ENCODE measurements around the gene MGAT5B. TPM values are rescaled to one million over a fixed set of nuclear protein-coding genes. Genes with fewer than 3 reads are reported as not detected.

MGAT5B gene
- total and polyA plus RNA-seq, 4 experiments from 2014 or later, result 0.25 to 2.4 (median 1.8) TPM; not detected in 1

- no peaks in the 10 kb centered on the region for H3K36me3 ChIP-seq (ENCODE audit: insufficient read depth, low read length)
- DNase-seq, result no peak
- no peak overlapping the region for H3K27ac ChIP-seq (ENCODE audit: low read depth, low read length)
- Mint-ChIP-seq H3K27me3 (peaks cover 4 to 11% of the 10 kb centered on the region in 2 donors), H3K4me3 (no peak overlapping the region), H3K9me3 (no peaks in the 10 kb centered on the region), H3K36me3 (no peaks in the 10 kb centered on the region), H3K4me1 (no peaks in the 10 kb centered on the region), H3K27ac (peak overlapping the region in 1 of 7 donors; percentile 48)
- POLR2A ChIA-PET (ENCODE audit: partially characterized antibody), result no interaction called here
- H3K9me3 ChIP-seq (ENCODE audit: control insufficient read depth in 1 of 2, low read length in 2 of 2), result no peaks in the 10 kb centered on the region
- H3K4me3 ChIP-seq (ENCODE audit: low read length in 2 of 2), result no peak overlapping the region
- H3K27me3 ChIP-seq (ENCODE audit: insufficient read depth, low read length), result no peaks in the 10 kb centered on the region
- no peaks in the 10 kb centered on the region for H3K4me1 ChIP-seq (ENCODE audit: insufficient read depth, low read length)
- CTCF ChIA-PET (ENCODE audit: partially characterized antibody), result no interaction called here
- intact Hi-C loops (cut with micrococcal nuclease), result no loop called here
Observed at GRCh38 chr17:76915840-76916510, 47.8 kb downstream of the MGAT5B start.

GRCh38 chr17:76917829-76918228 lies 49.6 kb downstream of the MGAT5B start:
- Histone ChIP-seq H3K4me1 (ENCODE audit: insufficient read depth, low read length) (no peaks in the 10 kb centered on the region), H3K27me3 (ENCODE audit: insufficient read depth, low read length) (no peaks in the 10 kb centered on the region), H3K4me3 (ENCODE audit: low read length in 2 of 2) (no peak overlapping the region), H3K36me3 (ENCODE audit: insufficient read depth, low read length) (no peaks in the 10 kb centered on the region), H3K27ac (ENCODE audit: low read depth, low read length) (no peak overlapping the region), H3K9me3 (ENCODE audit: control insufficient read depth in 1 of 2, low read length in 2 of 2) (no peaks in the 10 kb centered on the region)
- peaks cover 6 to 10% of the 10 kb centered on the region in 2 donors for H3K27me3 Mint-ChIP-seq
- no peak overlapping the region for H3K4me3 Mint-ChIP-seq
- no peak overlapping the region for H3K27ac Mint-ChIP-seq
- POLR2A ChIA-PET (ENCODE audit: partially characterized antibody), result no interaction called here
- H3K36me3 Mint-ChIP-seq, result no peaks in the 10 kb centered on the region
- DNase-seq, result no peak
- intact Hi-C loops (cut with micrococcal nuclease), result no loop called here
- no peaks in the 10 kb centered on the region for H3K4me1 Mint-ChIP-seq
- CTCF ChIA-PET (ENCODE audit: partially characterized antibody), result no interaction called here
- H3K9me3 Mint-ChIP-seq, result peaks cover 0 to 1% (median 0%) of the 10 kb centered on the region in 8 donors

DNA sequence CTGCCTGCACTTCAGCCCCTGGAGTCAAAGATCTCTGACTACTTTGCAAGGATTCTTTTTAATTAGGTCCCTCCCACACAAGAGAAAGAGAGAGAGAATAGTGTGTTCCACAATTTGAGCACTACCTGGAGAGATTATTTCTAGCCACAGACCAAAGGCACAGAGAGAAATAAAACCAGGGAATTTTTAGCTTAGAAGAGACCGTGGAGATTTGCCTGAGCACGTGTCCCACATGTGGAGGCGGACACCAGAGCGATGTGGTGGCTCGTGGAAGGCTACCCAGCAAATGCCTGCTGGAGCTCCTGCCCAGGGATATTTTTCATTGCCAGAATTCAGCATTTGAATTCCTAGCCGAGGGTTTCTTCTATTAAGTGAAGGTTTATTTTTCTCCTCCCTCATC lies 50.6 kb downstream of the MGAT5B start:
- intact Hi-C loops (cut with micrococcal nuclease), result no loop called here
- peaks cover 6% of the 10 kb centered on the region in 2 donors for H3K27me3 Mint-ChIP-seq
- Histone ChIP-seq H3K27ac (ENCODE audit: low read depth, low read length) (no peak overlapping the region), H3K9me3 (ENCODE audit: control insufficient read depth in 1 of 2, low read length in 2 of 2) (no peaks in the 10 kb centered on the region), H3K4me1 (ENCODE audit: insufficient read depth, low read length) (no peaks in the 10 kb centered on the region), H3K4me3 (ENCODE audit: low read length in 2 of 2) (no peak overlapping the region), H3K36me3 (ENCODE audit: insufficient read depth, low read length) (no peaks in the 10 kb centered on the region), H3K27me3 (ENCODE audit: insufficient read depth, low read length) (no peaks in the 10 kb centered on the region)
- no peaks in the 10 kb centered on the region for H3K36me3 Mint-ChIP-seq
- no peaks in the 10 kb centered on the region for H3K4me1 Mint-ChIP-seq
- no peak for DNase-seq
- no peak overlapping the region for H3K4me3 Mint-ChIP-seq
- no peak overlapping the region for H3K27ac Mint-ChIP-seq
- POLR2A ChIA-PET (ENCODE audit: partially characterized antibody), result no interaction called here
- CTCF ChIA-PET (ENCODE audit: partially characterized antibody), result no interaction called here
- H3K9me3 Mint-ChIP-seq, result peaks cover 0 to 1% (median 0%) of the 10 kb centered on the region in 8 donors

DNA sequence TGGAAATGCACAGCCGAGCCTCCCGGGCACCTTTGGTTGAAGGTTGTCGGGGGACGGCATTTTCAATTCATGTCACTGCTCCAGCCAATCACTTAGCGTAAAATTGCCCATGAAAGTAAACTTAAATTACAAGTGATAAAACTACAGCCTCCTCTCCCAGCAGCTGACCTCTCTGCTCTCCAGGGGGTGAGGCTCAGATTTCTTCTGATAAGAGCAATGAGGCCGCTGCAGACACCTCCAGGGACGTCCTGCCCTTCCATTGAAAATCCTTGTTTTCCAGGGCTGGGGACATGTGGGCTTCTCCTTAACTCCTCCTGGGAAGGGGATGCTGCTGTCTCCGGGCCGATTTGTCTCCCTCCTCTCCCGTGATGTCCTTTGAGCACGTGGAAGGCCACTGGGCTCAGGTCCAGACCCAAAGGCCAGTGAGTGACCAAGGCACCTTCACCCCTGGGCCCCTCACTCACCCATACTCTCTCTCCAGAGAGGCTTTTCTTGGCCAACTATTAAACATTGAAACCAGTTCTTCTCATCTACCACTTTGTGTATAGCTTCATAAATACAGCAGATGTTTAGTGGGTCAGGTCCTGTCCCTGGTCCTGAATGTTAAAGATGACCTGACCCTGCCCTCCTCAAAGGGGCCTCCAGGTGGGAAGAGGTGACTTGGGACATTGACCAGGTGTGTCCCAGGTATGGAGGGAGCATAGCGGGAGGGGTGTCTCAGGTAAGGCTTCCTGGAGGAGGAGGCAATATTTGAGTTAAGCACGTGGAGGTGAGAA lies 52.3 kb downstream of the MGAT5B start:
- intact Hi-C loops (cut with micrococcal nuclease), result no loop called here

DNA sequence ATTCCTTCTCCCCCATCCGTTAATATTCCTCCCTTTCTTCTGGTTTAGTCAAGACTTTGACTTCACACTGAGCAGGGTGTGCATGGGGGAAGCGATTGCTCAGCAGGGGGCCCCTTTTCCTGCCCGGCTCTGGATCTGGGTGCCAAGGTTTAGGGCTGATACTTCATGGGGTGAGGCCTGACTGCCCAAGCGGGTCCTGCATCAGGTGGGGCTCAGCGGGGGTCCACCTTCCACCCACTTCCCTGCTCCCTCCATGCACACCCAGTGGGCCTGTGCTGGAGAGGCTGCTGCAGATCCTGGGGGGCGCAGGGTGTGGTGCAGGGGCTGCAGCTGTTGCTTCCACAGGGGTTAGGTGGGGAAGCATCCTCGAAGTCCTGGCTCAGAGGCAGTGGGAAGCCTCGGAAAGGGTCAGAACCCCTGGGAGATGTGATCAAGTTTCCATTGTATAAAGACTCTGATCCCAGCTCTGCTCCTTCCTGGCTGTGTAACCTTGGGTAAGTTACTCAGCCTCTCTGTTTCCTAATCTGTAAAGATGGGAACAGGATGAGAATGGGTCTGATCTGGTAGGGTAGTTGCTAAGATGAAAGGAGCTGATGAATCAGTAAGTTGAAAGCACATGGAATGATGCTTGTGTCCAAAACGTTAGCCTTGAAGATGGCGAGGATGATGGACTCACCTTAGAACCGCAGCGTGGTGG lies 53.3 kb downstream of the MGAT5B start:
- Mint-ChIP-seq H3K4me1 (no peaks in the 10 kb centered on the region), H3K9me3 (peaks cover 0 to 1% (median 0%) of the 10 kb centered on the region in 8 donors), H3K27ac (peak overlapping the region in 1 of 7 donors; percentile 13), H3K36me3 (no peaks in the 10 kb centered on the region), H3K27me3 (peaks cover 4 to 6% of the 10 kb centered on the region in 2 donors), H3K4me3 (no peak overlapping the region)
- POLR2A ChIA-PET (ENCODE audit: partially characterized antibody), result no interaction called here
- intact Hi-C loops (cut with micrococcal nuclease), result no loop called here
- Histone ChIP-seq H3K4me3 (ENCODE audit: low read length in 2 of 2) (no peak overlapping the region), H3K27ac (ENCODE audit: low read depth, low read length) (no peak overlapping the region), H3K36me3 (ENCODE audit: insufficient read depth, low read length) (no peaks in the 10 kb centered on the region), H3K9me3 (ENCODE audit: control insufficient read depth in 1 of 2, low read length in 2 of 2) (no peaks in the 10 kb centered on the region), H3K27me3 (ENCODE audit: insufficient read depth, low read length) (no peaks in the 10 kb centered on the region), H3K4me1 (ENCODE audit: insufficient read depth, low read length) (no peaks in the 10 kb centered on the region)
- no peak for DNase-seq
- CTCF ChIA-PET (ENCODE audit: partially characterized antibody), result interaction anchor here (0.6 to 2.1 kb wide), 2 partner anchors 91 to 163 kb away, joined by 3 to 5 read pairs; no protein-coding TSS in a partner anchor

More for the DNA sequence above, 52.3 kb downstream of the MGAT5B start:
- CTCF ChIA-PET (ENCODE audit: partially characterized antibody), result no interaction called here
- Mint-ChIP-seq H3K36me3 (no peaks in the 10 kb centered on the region), H3K4me1 (no peaks in the 10 kb centered on the region), H3K9me3 (peaks cover 0 to 1% (median 0%) of the 10 kb centered on the region in 8 donors), H3K27me3 (peaks cover 4 to 6% of the 10 kb centered on the region in 2 donors), H3K27ac (no peak overlapping the region), H3K4me3 (no peak overlapping the region)
- POLR2A ChIA-PET (ENCODE audit: partially characterized antibody), result no interaction called here
- Histone ChIP-seq H3K4me1 (ENCODE audit: insufficient read depth, low read length) (no peaks in the 10 kb centered on the region), H3K27ac (ENCODE audit: low read depth, low read length) (no peak overlapping the region), H3K4me3 (ENCODE audit: low read length in 2 of 2) (no peak overlapping the region), H3K36me3 (ENCODE audit: insufficient read depth, low read length) (no peaks in the 10 kb centered on the region), H3K9me3 (ENCODE audit: control insufficient read depth in 1 of 2, low read length in 2 of 2) (no peaks in the 10 kb centered on the region), H3K27me3 (ENCODE audit: insufficient read depth, low read length) (no peaks in the 10 kb centered on the region)
- DNase-seq, result no peak

- Histone ChIP-seq H3K4me1 (ENCODE audit: insufficient read depth, low read length) (no peaks in the 10 kb centered on the region), H3K9me3 (ENCODE audit: control insufficient read depth in 1 of 2, low read length in 2 of 2) (no peaks in the 10 kb centered on the region), H3K27me3 (ENCODE audit: insufficient read depth, low read length) (no peaks in the 10 kb centered on the region), H3K4me3 (ENCODE audit: low read length in 2 of 2) (no peak overlapping the region), H3K36me3 (ENCODE audit: insufficient read depth, low read length) (no peaks in the 10 kb centered on the region), H3K27ac (ENCODE audit: low read depth, low read length) (no peak overlapping the region)
- H3K27ac Mint-ChIP-seq, result peak overlapping the region in 1 of 7 donors; percentile 13
- H3K4me3 Mint-ChIP-seq, result no peak overlapping the region
- no peaks in the 10 kb centered on the region for H3K4me1 Mint-ChIP-seq
- no peak for DNase-seq
- no peaks in the 10 kb centered on the region for H3K36me3 Mint-ChIP-seq
- peaks cover 4 to 5% of the 10 kb centered on the region in 2 donors for H3K27me3 Mint-ChIP-seq
- POLR2A ChIA-PET (ENCODE audit: partially characterized antibody), result no interaction called here
- CTCF ChIA-PET (ENCODE audit: partially characterized antibody), result interaction anchor here (2.1 kb wide), 1 partner anchor 90 kb away, joined by 5 read pairs; no protein-coding TSS in a partner anchor
- H3K9me3 Mint-ChIP-seq, result peaks cover 0 to 1% (median 0%) of the 10 kb centered on the region in 8 donors
- intact Hi-C loops (cut with micrococcal nuclease), result no loop called here
Observed at GRCh38 chr17:76922084-76922483, 53.9 kb downstream of the MGAT5B start.

- no peaks in the 10 kb centered on the region for H3K27me3 ChIP-seq (ENCODE audit: insufficient read depth, low read length)
- H3K36me3 Mint-ChIP-seq, result no peaks in the 10 kb centered on the region
- H3K4me3 Mint-ChIP-seq, result no peak overlapping the region
- no peaks in the 10 kb centered on the region for H3K36me3 ChIP-seq (ENCODE audit: insufficient read depth, low read length)
- no peak for DNase-seq
- no peaks in the 10 kb centered on the region for H3K9me3 ChIP-seq (ENCODE audit: control insufficient read depth in 1 of 2, low read length in 2 of 2)
- H3K27ac Mint-ChIP-seq, result no peak overlapping the region
- H3K4me1 Mint-ChIP-seq, result no peaks in the 10 kb centered on the region
- H3K4me1 ChIP-seq (ENCODE audit: insufficient read depth, low read length), result no peaks in the 10 kb centered on the region
- intact Hi-C loops (cut with micrococcal nuclease), result no loop called here
- ChIA-PET POLR2A (ENCODE audit: partially characterized antibody) (no interaction called here), CTCF (ENCODE audit: partially characterized antibody) (interaction anchor here (2.1 kb wide), 1 partner anchor 89 kb away, joined by 5 read pairs; no protein-coding TSS in a partner anchor)
- peaks cover 0 to 1% (median 0%) of the 10 kb centered on the region in 8 donors for H3K9me3 Mint-ChIP-seq
- H3K4me3 ChIP-seq (ENCODE audit: low read length in 2 of 2), result no peak overlapping the region
- H3K27me3 Mint-ChIP-seq, result peaks cover 4 to 5% of the 10 kb centered on the region in 2 donors
- no peak overlapping the region for H3K27ac ChIP-seq (ENCODE audit: low read depth, low read length)
Observed at GRCh38 chr17:76922967-76923366, 54.8 kb downstream of the MGAT5B start.

All from CD4-positive, alpha-beta memory T cell (primary cell).